ENCODE measurements around the gene MDC1. TPM values are rescaled to one million over a fixed set of nuclear protein-coding genes. Genes with fewer than 3 reads are reported as not detected.

Gene MDC1
- polyA plus RNA-seq, 1 of the 3 experiments (the other 2 are of a cell fraction) = 10.4 TPM

DNA sequence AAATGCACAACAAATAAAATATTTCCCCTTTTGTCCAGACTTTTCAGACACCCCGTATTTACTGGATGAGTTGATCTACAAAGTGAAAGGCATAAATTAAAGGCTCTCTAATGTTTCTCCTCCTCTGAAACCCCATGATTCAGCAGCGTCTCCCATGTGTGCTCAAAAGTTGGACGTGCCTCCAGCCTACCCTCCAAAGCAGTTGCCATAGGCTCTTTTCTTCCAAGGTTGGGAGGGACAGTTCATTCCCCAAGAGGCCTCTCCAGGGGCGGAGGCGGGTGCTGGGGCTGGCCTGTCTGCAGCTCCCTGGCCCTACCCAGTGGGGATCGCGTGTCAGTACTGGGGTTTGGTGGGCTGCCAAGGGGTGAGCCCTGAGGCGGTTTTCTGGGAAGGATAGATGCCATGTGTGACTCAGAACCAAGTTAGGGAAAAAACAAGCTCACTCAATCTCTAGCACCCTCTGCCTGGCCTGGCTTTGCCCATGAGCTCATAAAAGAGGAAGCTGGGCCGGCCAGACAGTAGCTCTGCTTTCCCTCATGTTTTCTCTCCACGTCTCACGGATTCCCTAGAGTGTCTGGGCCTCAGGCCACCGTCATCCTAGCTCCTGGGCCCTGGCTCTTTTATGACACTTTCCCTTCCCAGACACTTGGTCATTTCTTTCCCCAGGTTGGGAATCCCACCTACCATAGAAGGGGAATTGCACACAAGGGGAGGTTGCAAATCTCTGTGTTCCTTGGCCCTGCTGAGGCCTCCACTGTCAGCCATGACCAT lies 35.3 kb upstream of the MDC1 start:
- peaks cover 22% of the 10 kb centered on the region for H3F3A ChIP-seq (replicated peaks; ENCODE audit: insufficient read depth)
- peak overlapping the region; percentile 90 to 100 for H3K27ac ChIP-seq (ENCODE audit: low read depth in 2 of 2, low read length in 1 of 2)
- ChIA-PET CTCF (interaction anchor here (1.0 to 1.9 kb wide), 4 partner anchors 10 to 335 kb away, joined by 3 to 7 read pairs (median 5); partner anchors contain the start of gene FLOT1), POLR2A (interaction anchor here (0.9 to 1.0 kb wide), 2 partner anchors 25 to 27 kb away, joined by 3 to 4 read pairs; no protein-coding TSS in a partner anchor)
- peak overlapping the region; percentile 74 for H3K9ac ChIP-seq
- no peaks in the 10 kb centered on the region for H3K9me3 ChIP-seq
- H3K36me3 ChIP-seq (replicated peaks in 1 of 2; ENCODE audit: control insufficient read depth in 1 of 2, insufficient read depth in 2 of 2, low read length in 1 of 2) = no peaks in the 10 kb centered on the region
- H2AFZ ChIP-seq (ENCODE audit: low read depth) = peak overlapping the region; percentile 52; the same call in 1 of the 2 replicates
- DNase-seq = peak; percentile 64
- H3K4me1 ChIP-seq (ENCODE audit: control insufficient read depth in 1 of 2, insufficient read depth in 2 of 2, low read depth in 1 of 2, low read length in 1 of 2) = peaks cover 16 to 35% of the 10 kb centered on the region in 2 experiments; a peak in 3 of 4 replicates
- H4K20me1 ChIP-seq (ENCODE audit: insufficient read depth) = no peaks in the 10 kb centered on the region
- H3K79me2 ChIP-seq (ENCODE audit: insufficient read depth) = no peaks in the 10 kb centered on the region
- 8% methylated on average over 8 of the region's 12 CpGs for WGBS (ENCODE audit: low lambda C conversion rate)
- no peaks in the 10 kb centered on the region for H3K27me3 ChIP-seq (ENCODE audit: insufficient read depth)
- no peaks in the 10 kb centered on the region for H3K9me2 ChIP-seq
- no peak overlapping the region for H3K4me3 ChIP-seq (ENCODE audit: low read depth in 2 of 2, low read length in 1 of 2)
- H3K4me2 ChIP-seq = peak overlapping the region; percentile 62
- TF ChIP-seq CHD2 (IDR thresholded peaks at IDR 0.05; ENCODE audit: low read length, partially characterized antibody) (no peak), FOXM1 (IDR thresholded peaks at IDR 0.05; ENCODE audit: low read depth) (peak; percentile 62; the same call in 1 of the 2 replicates), MXI1 (IDR thresholded peaks at IDR 0.05; ENCODE audit: low read depth, low read length) (peak; percentile 41; the same call in 1 of the 2 replicates), MEF2A (IDR thresholded peaks at IDR 0.05; ENCODE audit: borderline replicate concordance, low read depth) (no peak), JUND (IDR thresholded peaks at IDR 0.05) (peak; percentile 82), GATA2 (CRISPR knock-in tag; IDR thresholded peaks at IDR 0.05) (no peak), RXRA (IDR thresholded peaks at IDR 0.05; ENCODE audit: borderline replicate concordance, low read depth) (peak; percentile 88), GABPA (IDR thresholded peaks at IDR 0.05; ENCODE audit: low read depth) (no peak), SIN3A (IDR thresholded peaks at IDR 0.05; ENCODE audit: borderline replicate concordance, low read depth, low read length) (peak; percentile 87), FOSL2 (IDR thresholded peaks at IDR 0.05; ENCODE audit: borderline replicate concordance, low read depth) (peak; percentile 88), RCOR1 (IDR thresholded peaks at IDR 0.05; ENCODE audit: low read length) (no peak; the same call in 1 of the 2 replicates), TEAD4 (IDR thresholded peaks at IDR 0.05; ENCODE audit: borderline replicate concordance, insufficient read depth) (peak; percentile 79), YY1 (IDR thresholded peaks at IDR 0.05; ENCODE audit: low read depth) (no peak), TAF1 (IDR thresholded peaks at IDR 0.05; ENCODE audit: borderline replicate concordance, low read depth, low read length) (no peak; the same call in 1 of the 2 replicates), RAD21 (IDR thresholded peaks at IDR 0.05; ENCODE audit: low read length) (no peak), NFIC (IDR thresholded peaks at IDR 0.05; ENCODE audit: borderline replicate concordance) (peak; percentile 97), EZH2phosphoT487 (IDR thresholded peaks at IDR 0.05; ENCODE audit: borderline replicate concordance, low read depth) (no peak)
- TF ChIP-seq, protein P1, sequence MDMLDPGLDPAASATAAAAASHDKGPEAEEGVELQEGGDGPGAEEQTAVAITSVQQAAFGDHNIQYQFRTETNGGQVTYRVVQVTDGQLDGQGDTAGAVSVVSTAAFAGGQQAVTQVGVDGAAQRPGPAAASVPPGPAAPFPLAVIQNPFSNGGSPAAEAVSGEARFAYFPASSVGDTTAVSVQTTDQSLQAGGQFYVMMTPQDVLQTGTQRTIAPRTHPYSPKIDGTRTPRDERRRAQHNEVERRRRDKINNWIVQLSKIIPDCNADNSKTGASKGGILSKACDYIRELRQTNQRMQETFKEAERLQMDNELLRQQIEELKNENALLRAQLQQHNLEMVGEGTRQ (IDR thresholded peaks at IDR 0.05; ENCODE audit: borderline replicate concordance, low read depth, low read length) = no peak
- TF ChIP-seq, protein P2, sequence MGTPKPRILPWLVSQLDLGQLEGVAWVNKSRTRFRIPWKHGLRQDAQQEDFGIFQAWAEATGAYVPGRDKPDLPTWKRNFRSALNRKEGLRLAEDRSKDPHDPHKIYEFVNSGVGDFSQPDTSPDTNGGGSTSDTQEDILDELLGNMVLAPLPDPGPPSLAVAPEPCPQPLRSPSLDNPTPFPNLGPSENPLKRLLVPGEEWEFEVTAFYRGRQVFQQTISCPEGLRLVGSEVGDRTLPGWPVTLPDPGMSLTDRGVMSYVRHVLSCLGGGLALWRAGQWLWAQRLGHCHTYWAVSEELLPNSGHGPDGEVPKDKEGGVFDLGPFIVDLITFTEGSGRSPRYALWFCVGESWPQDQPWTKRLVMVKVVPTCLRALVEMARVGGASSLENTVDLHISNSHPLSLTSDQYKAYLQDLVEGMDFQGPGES (IDR thresholded peaks at IDR 0.05; ENCODE audit: low read depth, low read length) = no peak
- TF ChIP-seq, protein P3, sequence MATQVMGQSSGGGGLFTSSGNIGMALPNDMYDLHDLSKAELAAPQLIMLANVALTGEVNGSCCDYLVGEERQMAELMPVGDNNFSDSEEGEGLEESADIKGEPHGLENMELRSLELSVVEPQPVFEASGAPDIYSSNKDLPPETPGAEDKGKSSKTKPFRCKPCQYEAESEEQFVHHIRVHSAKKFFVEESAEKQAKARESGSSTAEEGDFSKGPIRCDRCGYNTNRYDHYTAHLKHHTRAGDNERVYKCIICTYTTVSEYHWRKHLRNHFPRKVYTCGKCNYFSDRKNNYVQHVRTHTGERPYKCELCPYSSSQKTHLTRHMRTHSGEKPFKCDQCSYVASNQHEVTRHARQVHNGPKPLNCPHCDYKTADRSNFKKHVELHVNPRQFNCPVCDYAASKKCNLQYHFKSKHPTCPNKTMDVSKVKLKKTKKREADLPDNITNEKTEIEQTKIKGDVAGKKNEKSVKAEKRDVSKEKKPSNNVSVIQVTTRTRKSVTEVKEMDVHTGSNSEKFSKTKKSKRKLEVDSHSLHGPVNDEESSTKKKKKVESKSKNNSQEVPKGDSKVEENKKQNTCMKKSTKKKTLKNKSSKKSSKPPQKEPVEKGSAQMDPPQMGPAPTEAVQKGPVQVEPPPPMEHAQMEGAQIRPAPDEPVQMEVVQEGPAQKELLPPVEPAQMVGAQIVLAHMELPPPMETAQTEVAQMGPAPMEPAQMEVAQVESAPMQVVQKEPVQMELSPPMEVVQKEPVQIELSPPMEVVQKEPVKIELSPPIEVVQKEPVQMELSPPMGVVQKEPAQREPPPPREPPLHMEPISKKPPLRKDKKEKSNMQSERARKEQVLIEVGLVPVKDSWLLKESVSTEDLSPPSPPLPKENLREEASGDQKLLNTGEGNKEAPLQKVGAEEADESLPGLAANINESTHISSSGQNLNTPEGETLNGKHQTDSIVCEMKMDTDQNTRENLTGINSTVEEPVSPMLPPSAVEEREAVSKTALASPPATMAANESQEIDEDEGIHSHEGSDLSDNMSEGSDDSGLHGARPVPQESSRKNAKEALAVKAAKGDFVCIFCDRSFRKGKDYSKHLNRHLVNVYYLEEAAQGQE (IDR thresholded peaks at IDR 0.05; ENCODE audit: low read depth, low read length) = no peak; the same call in none of the 2 replicates
- TF ChIP-seq, protein P4, sequence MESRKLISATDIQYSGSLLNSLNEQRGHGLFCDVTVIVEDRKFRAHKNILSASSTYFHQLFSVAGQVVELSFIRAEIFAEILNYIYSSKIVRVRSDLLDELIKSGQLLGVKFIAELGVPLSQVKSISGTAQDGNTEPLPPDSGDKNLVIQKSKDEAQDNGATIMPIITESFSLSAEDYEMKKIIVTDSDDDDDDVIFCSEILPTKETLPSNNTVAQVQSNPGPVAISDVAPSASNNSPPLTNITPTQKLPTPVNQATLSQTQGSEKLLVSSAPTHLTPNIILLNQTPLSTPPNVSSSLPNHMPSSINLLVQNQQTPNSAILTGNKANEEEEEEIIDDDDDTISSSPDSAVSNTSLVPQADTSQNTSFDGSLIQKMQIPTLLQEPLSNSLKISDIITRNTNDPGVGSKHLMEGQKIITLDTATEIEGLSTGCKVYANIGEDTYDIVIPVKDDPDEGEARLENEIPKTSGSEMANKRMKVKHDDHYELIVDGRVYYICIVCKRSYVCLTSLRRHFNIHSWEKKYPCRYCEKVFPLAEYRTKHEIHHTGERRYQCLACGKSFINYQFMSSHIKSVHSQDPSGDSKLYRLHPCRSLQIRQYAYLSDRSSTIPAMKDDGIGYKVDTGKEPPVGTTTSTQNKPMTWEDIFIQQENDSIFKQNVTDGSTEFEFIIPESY (IDR thresholded peaks at IDR 0.05; ENCODE audit: borderline replicate concordance, low read depth) = peak; percentile 72; the same call in 1 of the 2 replicates
- TF ChIP-seq, protein P5, sequence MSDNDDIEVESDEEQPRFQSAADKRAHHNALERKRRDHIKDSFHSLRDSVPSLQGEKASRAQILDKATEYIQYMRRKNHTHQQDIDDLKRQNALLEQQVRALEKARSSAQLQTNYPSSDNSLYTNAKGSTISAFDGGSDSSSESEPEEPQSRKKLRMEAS (IDR thresholded peaks at IDR 0.05; ENCODE audit: low read depth) = peak; percentile 92

Measured in SK-N-SH (cell line).